Neural progenitor cell (in vitro differentiated cells): ENCODE results near the gene C15orf61. TPM values are rescaled to one million over a fixed set of nuclear protein-coding genes. Genes with fewer than 3 reads are reported as not detected.

Experiments used
- DNase-seq: peaks from one replicate; pipeline ENCODE4 v3.0.0-alpha.2; 2016; ENCODE audit warnings: low spot score
- H2AFZ ChIP-seq: fragments of 200-600 bp; sonication (generic); replicated peaks from 2 replicates; pipeline ENCODE4 v1.6.1; 2016; ENCODE audit warnings: antibody characterized with exemption
- H3F3A ChIP-seq: fragments of 200-600 bp; sonication (generic); 2 replicates; pipeline ENCODE4 v1.6.1; 2016; ENCODE audit warnings: antibody characterized with exemption, low read depth
- H3K27ac ChIP-seq: fragments of 200-600 bp; sonication (generic); 2 replicates; pipeline ENCODE4 v1.5.1; 2016; ENCODE audit warnings: mild to moderate bottlenecking
- H3K27me3 ChIP-seq: fragments of 200-600 bp; sonication (generic); 2 replicates; pipeline ENCODE4 v1.6.1; 2016; ENCODE audit warnings: mild to moderate bottlenecking, moderate library complexity
- H3K36me3 ChIP-seq: fragments of 200-600 bp; sonication (generic); 2 replicates; pipeline ENCODE4 v1.5.1; 2016
- H3K4me1 ChIP-seq: fragments of 200-600 bp; sonication (generic); 2 replicates; pipeline ENCODE4 v1.6.1; 2016; ENCODE audit warnings: mixed run types
- H3K4me2 ChIP-seq: fragments of 200-600 bp; sonication (generic); 2 replicates; pipeline ENCODE4 v1.6.1; 2016
- H3K4me3 ChIP-seq: fragments of 200-600 bp; sonication (generic); 2 replicates; pipeline ENCODE4 v1.5.1; 2016
- H3K79me2 ChIP-seq: fragments of 200-600 bp; sonication (generic); 2 replicates; pipeline ENCODE4 v1.6.1; 2016; ENCODE audit warnings: low read depth
- H3K9ac ChIP-seq: fragments of 200-600 bp; sonication (generic); 2 replicates; pipeline ENCODE4 v1.6.1; 2016
- H3K9me3 ChIP-seq: fragments of 200-600 bp; sonication (generic); 2 replicates; pipeline ENCODE4 v1.5.1; 2016; ENCODE audit warnings: low read depth
- H4K20me1 ChIP-seq: fragments of 200-600 bp; sonication (generic); 2 replicates; pipeline ENCODE4 v1.6.1; 2016; ENCODE audit warnings: low read depth
- H3K27ac Mint-ChIP-seq: 3 replicates; pipeline ENCODE4 v1.8.0; 2021; ENCODE audit warnings: mixed read lengths
- H3K27me3 Mint-ChIP-seq: 2 replicates; pipeline ENCODE4 v1.8.0; 2022; ENCODE audit warnings: low read depth, mild to moderate bottlenecking, inconsistent platforms, moderate library complexity, mixed read lengths; ENCODE audit not compliant: insufficient read depth
- H3K36me3 Mint-ChIP-seq: 3 replicates; pipeline ENCODE4 v1.8.0; 2021; ENCODE audit warnings: mixed read lengths
- H3K4me1 Mint-ChIP-seq: 3 replicates; pipeline ENCODE4 v1.8.0; 2021; ENCODE audit warnings: mixed read lengths
- H3K4me3 Mint-ChIP-seq: 3 replicates; pipeline ENCODE4 v1.8.0; 2021; ENCODE audit warnings: mild to moderate bottlenecking, moderate library complexity, mixed read lengths
- H3K9me3 Mint-ChIP-seq: 3 replicates; pipeline ENCODE4 v1.8.0; 2020; ENCODE audit warnings: mixed read lengths
- EZH2 ChIP-seq: fragments of 200-600 bp; sonication (generic); IDR thresholded peaks from 2 replicates; pipeline ENCODE4 v1.6.1; 2017; ENCODE audit warnings: antibody characterized with exemption, mild to moderate bottlenecking, moderate library complexity
- EZH2phosphoT487 ChIP-seq: fragments of 200-600 bp; sonication (generic); IDR thresholded peaks from 2 replicates; pipeline ENCODE4 v1.6.1; 2017; ENCODE audit warnings: antibody characterized with exemption
- total RNA-seq: library from RNA; depleted of rRNA; stranded (reverse); fragments of >200 nt; gene quantifications from 2 replicates; pipeline ENCODE4 v1.2.3, GENCODE V29; 2015; ENCODE audit warnings: low replicate concordance
- TF ChIP-seq, protein P1 (sequence below): fragments of 200-600 bp; sonication (generic); IDR thresholded peaks from 2 replicates; pipeline ENCODE4 v1.5.1; 2017; ENCODE audit warnings: antibody characterized with exemption, mild to moderate bottlenecking

Gene C15orf61
- 3.5 and 4.1 TPM in 2 replicates for total RNA-seq

- peaks cover 2% of the 10 kb centered on the region for H3K27me3 Mint-ChIP-seq
- peak; percentile 87 for DNase-seq
- Histone ChIP-seq H3K9ac (peak within 1 kb of the TSS; percentile 3), H3K4me3 (peak within 1 kb of the TSS; percentile 53), H3F3A (peaks cover 17% of the 10 kb centered on the region), H3K9me3 (no peaks in the 10 kb centered on the region), H2AFZ (peak within 1 kb of the TSS; percentile 64), H3K36me3 (no peaks in the 10 kb centered on the region), H3K27ac (no peak within 1 kb of the TSS), H3K79me2 (peaks cover 43% of the 10 kb centered on the region), H4K20me1 (peaks cover 3% of the 10 kb centered on the region), H3K4me1 (peaks cover 28% of the 10 kb centered on the region), H3K27me3 (no peaks in the 10 kb centered on the region), H3K4me2 (peak within 1 kb of the TSS; percentile 80)
- peaks cover 3% of the 10 kb centered on the region for H3K36me3 Mint-ChIP-seq
- H3K4me3 Mint-ChIP-seq = peak within 1 kb of the TSS; percentile 90
- H3K4me1 Mint-ChIP-seq = peaks cover 17% of the 10 kb centered on the region
- H3K9me3 Mint-ChIP-seq = no peaks in the 10 kb centered on the region
- peak within 1 kb of the TSS; percentile 87 for H3K27ac Mint-ChIP-seq
- TF ChIP-seq, protein P1, sequence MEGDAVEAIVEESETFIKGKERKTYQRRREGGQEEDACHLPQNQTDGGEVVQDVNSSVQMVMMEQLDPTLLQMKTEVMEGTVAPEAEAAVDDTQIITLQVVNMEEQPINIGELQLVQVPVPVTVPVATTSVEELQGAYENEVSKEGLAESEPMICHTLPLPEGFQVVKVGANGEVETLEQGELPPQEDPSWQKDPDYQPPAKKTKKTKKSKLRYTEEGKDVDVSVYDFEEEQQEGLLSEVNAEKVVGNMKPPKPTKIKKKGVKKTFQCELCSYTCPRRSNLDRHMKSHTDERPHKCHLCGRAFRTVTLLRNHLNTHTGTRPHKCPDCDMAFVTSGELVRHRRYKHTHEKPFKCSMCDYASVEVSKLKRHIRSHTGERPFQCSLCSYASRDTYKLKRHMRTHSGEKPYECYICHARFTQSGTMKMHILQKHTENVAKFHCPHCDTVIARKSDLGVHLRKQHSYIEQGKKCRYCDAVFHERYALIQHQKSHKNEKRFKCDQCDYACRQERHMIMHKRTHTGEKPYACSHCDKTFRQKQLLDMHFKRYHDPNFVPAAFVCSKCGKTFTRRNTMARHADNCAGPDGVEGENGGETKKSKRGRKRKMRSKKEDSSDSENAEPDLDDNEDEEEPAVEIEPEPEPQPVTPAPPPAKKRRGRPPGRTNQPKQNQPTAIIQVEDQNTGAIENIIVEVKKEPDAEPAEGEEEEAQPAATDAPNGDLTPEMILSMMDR = no peak
These were observed at the start of gene C15orf61 for GRCh38 chr15:67521029-67521782. Gene C15orf61 (plus strand): TSS chr15:67521131. CDS start chr15:67521249, 118 bp downstream.

DNA sequence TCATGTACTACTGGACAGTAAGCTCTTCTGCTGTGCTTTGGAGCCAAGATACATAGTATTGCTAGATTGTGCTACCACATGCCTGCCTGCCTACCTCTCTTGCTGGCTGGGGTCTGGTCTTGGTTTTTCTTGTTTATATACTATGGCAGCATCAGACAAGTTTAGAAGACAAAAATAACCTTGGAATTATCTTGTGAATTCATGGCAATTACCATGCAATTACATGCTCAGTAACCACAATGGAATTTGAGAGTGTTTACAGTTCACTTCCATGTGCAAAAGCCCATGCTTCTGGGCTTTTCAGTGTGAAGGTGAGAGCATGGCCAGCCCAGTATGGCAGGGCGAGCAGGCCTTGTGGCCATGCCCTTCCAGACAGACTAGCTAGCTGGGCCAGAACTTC lies 48.0 kb upstream of the C15orf61 start:
- TF ChIP-seq EZH2 (no peak), EZH2phosphoT487 (no peak)
- TF ChIP-seq, protein P1 = no peak
- H3K4me3 Mint-ChIP-seq = no peak overlapping the region
- Histone ChIP-seq H2AFZ (no peak overlapping the region), H3K9ac (no peak overlapping the region), H3F3A (no peaks in the 10 kb centered on the region), H3K9me3 (no peaks in the 10 kb centered on the region), H3K27ac (no peak overlapping the region), H3K4me1 (no peaks in the 10 kb centered on the region), H3K4me3 (no peak overlapping the region), H3K4me2 (no peak overlapping the region), H4K20me1 (no peaks in the 10 kb centered on the region), H3K36me3 (no peaks in the 10 kb centered on the region), H3K79me2 (no peaks in the 10 kb centered on the region), H3K27me3 (no peaks in the 10 kb centered on the region)
- no peak for DNase-seq
- no peaks in the 10 kb centered on the region for H3K9me3 Mint-ChIP-seq
- H3K4me1 Mint-ChIP-seq = no peaks in the 10 kb centered on the region
- no peaks in the 10 kb centered on the region for H3K27me3 Mint-ChIP-seq
- no peak overlapping the region for H3K27ac Mint-ChIP-seq
- no peaks in the 10 kb centered on the region for H3K36me3 Mint-ChIP-seq

DNA sequence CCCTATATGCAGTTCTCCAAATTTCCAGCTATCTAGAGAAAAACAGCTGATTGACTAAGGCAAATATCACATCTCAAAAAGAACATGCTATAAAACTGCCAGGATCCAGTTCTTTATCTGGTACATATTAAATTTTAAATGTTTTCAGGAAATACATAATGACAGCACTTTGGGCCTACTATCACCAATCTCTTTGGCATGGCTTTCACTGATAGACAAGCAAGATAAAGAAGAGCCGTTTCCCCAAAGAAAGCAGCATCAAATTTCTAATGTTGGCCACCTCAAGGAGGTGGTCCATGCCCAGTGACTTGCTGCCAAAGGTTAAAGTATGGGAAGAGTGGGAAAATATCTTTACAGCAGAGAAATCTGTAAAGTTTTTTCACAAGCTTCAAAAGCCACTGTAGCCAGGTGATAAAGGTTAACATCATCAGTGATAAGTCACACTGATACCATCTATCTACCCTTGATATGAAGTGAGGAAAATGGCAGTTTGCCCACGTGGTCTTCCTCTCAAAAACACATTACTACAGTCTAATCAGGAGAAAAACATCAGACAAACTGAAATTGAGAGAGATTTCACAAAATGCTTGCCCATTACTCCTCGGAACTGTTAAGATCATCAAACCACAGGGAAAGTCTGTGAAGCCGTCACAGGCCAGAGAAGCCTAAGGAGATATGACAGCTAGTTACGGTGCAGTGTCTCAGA lies 46.4 kb upstream of the C15orf61 start:
- H3K4me3 ChIP-seq = no peak overlapping the region
- no peaks in the 10 kb centered on the region for H3K9me3 Mint-ChIP-seq
- no peak overlapping the region for H3K27ac Mint-ChIP-seq
- no peaks in the 10 kb centered on the region for H3K36me3 ChIP-seq
- DNase-seq = no peak
- H3K4me3 Mint-ChIP-seq = no peak overlapping the region
- no peak overlapping the region for H3K9ac ChIP-seq
- H3K79me2 ChIP-seq = no peaks in the 10 kb centered on the region
- no peaks in the 10 kb centered on the region for H3K4me1 Mint-ChIP-seq
- no peaks in the 10 kb centered on the region for H3K27me3 ChIP-seq
- no peak overlapping the region for H3K27ac ChIP-seq
- no peaks in the 10 kb centered on the region for H3K9me3 ChIP-seq
- H3F3A ChIP-seq = no peaks in the 10 kb centered on the region
- no peaks in the 10 kb centered on the region for H3K36me3 Mint-ChIP-seq
- no peaks in the 10 kb centered on the region for H4K20me1 ChIP-seq
- no peaks in the 10 kb centered on the region for H3K27me3 Mint-ChIP-seq
- H3K4me1 ChIP-seq = no peaks in the 10 kb centered on the region
- no peak overlapping the region for H3K4me2 ChIP-seq
- TF ChIP-seq, protein P1 = no peak
- TF ChIP-seq EZH2phosphoT487 (no peak), EZH2 (no peak)
- H2AFZ ChIP-seq = no peak overlapping the region
